Astrocyte (in vitro differentiated cells and primary cell): ENCODE results near the gene ADGRD1. TPM values are rescaled to one million over a fixed set of nuclear protein-coding genes. Genes with fewer than 3 reads are reported as not detected.

Experiments
- DNase-seq: peaks from one replicate; pipeline ENCODE4 v3.0.0-alpha.2; 2010; ENCODE audit warnings: low read depth
- FAIRE-seq: peaks from 2 replicates; lab custom pipeline; 2011; peaks lifted over from hg19 to GRCh38; lab: Jason Lieb, UNC
- H2AFZ ChIP-seq: 2 replicates; pipeline ENCODE4 v1.6.0; 2012; ENCODE audit warnings: low read depth, low read length, inconsistent platforms
- H3K27ac ChIP-seq: 2 replicates; pipeline ENCODE4 v1.5.1; 2011; ENCODE audit warnings: low read depth, low read length, inconsistent platforms
- H3K27me3 ChIP-seq: 2 replicates; pipeline ENCODE4 v1.6.0; 2011; ENCODE audit warnings: low read length, inconsistent platforms; ENCODE audit not compliant: insufficient read depth
- H3K36me3 ChIP-seq: 2 replicates; pipeline ENCODE4 v1.5.1; 2011; ENCODE audit warnings: low read length, inconsistent platforms; ENCODE audit not compliant: insufficient read depth
- H3K4me1 ChIP-seq: 2 replicates; pipeline ENCODE4 v1.5.1; 2011; ENCODE audit warnings: low read length, inconsistent platforms; ENCODE audit not compliant: insufficient read depth
- H3K4me2 ChIP-seq: 2 replicates; pipeline ENCODE4 v1.6.0; 2012; ENCODE audit warnings: low read length, inconsistent platforms
- H3K4me3 ChIP-seq: 2 replicates; pipeline ENCODE4 v1.5.1; 2011; ENCODE audit warnings: low read depth, mild to moderate bottlenecking, low read length, inconsistent platforms; ENCODE audit not compliant: insufficient read depth
- H3K79me2 ChIP-seq: 2 replicates; pipeline ENCODE4 v1.6.0; 2012; ENCODE audit warnings: mild to moderate bottlenecking, low read length, inconsistent platforms; ENCODE audit not compliant: insufficient read depth
- H3K9ac ChIP-seq: 2 replicates; pipeline ENCODE4 v1.6.0; 2012; ENCODE audit warnings: mild to moderate bottlenecking, low read length, inconsistent platforms
- H3K9me3 ChIP-seq: 2 replicates; pipeline ENCODE4 v1.5.1; 2012; ENCODE audit warnings: low read depth, mild to moderate bottlenecking, low read length, inconsistent platforms; ENCODE audit not compliant: insufficient read depth
- H4K20me1 ChIP-seq: 2 replicates; pipeline ENCODE4 v1.6.0; 2012; ENCODE audit warnings: low read length, inconsistent platforms; ENCODE audit not compliant: insufficient read depth
- H3K27ac Mint-ChIP-seq: one replicate; pipeline ENCODE4 v1.8.0; 2021; ENCODE audit warnings: mild to moderate bottlenecking, mixed read lengths; ENCODE audit not compliant: unreplicated experiment
- H3K27me3 Mint-ChIP-seq: one replicate; pipeline ENCODE4 v1.8.0; 2021; ENCODE audit warnings: low read depth, mixed read lengths; ENCODE audit not compliant: unreplicated experiment
- H3K36me3 Mint-ChIP-seq: one replicate; pipeline ENCODE4 v1.8.0; 2021; ENCODE audit warnings: low read depth, mixed read lengths; ENCODE audit not compliant: unreplicated experiment
- H3K4me1 Mint-ChIP-seq: one replicate; pipeline ENCODE4 v1.8.0; 2021; ENCODE audit warnings: low read depth, mixed read lengths; ENCODE audit not compliant: unreplicated experiment
- H3K4me3 Mint-ChIP-seq: one replicate; pipeline ENCODE4 v1.8.0; 2021; ENCODE audit warnings: mild to moderate bottlenecking, moderate library complexity, mixed read lengths; ENCODE audit not compliant: unreplicated experiment
- H3K9me3 Mint-ChIP-seq: one replicate; pipeline ENCODE4 v1.8.0; 2021; ENCODE audit warnings: mild to moderate bottlenecking, mixed read lengths; ENCODE audit not compliant: unreplicated experiment
- CTCF ChIP-seq: IDR thresholded peaks from 2 replicates; pipeline ENCODE4 v1.5.1; 2011; ENCODE audit warnings: low read depth, mild to moderate bottlenecking, inconsistent platforms, low read length, moderate library complexity; ENCODE audit not compliant: insufficient read depth
- EZH2 ChIP-seq: IDR thresholded peaks from 2 replicates; pipeline ENCODE4 v1.6.1; 2012; ENCODE audit warnings: mild to moderate bottlenecking, low read length, inconsistent platforms; ENCODE audit not compliant: insufficient read depth
- total RNA-seq: library from RNA; stranded (reverse); gene quantifications from 2 replicates; pipeline ENCODE4 v1.2.1, GENCODE V29; 2021

Gene ADGRD1
- total RNA-seq, 1 donor from 2014 or later, result 3.0 TPM

- Histone ChIP-seq H3K4me1 (no peaks in the 10 kb centered on the region), H3K9ac (no peak overlapping the region), H4K20me1 (no peaks in the 10 kb centered on the region), H3K27me3 (no peaks in the 10 kb centered on the region), H2AFZ (no peak overlapping the region), H3K36me3 (no peaks in the 10 kb centered on the region), H3K79me2 (no peaks in the 10 kb centered on the region), H3K27ac (no peak overlapping the region), H3K9me3 (peaks cover 4% of the 10 kb centered on the region), H3K4me3 (no peak overlapping the region), H3K4me2 (no peak overlapping the region)
- Mint-ChIP-seq H3K27me3 (peaks cover 34% of the 10 kb centered on the region), H3K4me1 (no peaks in the 10 kb centered on the region), H3K36me3 (no peaks in the 10 kb centered on the region), H3K4me3 (no peak overlapping the region), H3K27ac (no peak overlapping the region), H3K9me3 (no peaks in the 10 kb centered on the region)
- DNase-seq (no peak), FAIRE-seq (no peak)
- TF ChIP-seq EZH2 (no peak), CTCF (no peak)
Measured at GRCh38 chr12:131044760-131045381, 91.2 kb downstream of the ADGRD1 start.

- Mint-ChIP-seq H3K27ac (no peak overlapping the region), H3K9me3 (no peaks in the 10 kb centered on the region), H3K36me3 (no peaks in the 10 kb centered on the region), H3K4me3 (no peak overlapping the region), H3K27me3 (peaks cover 24% of the 10 kb centered on the region), H3K4me1 (no peaks in the 10 kb centered on the region)
- H3K4me1 ChIP-seq, result no peaks in the 10 kb centered on the region
- TF ChIP-seq EZH2 (no peak), CTCF (no peak)
- no peak overlapping the region for H2AFZ ChIP-seq
- H4K20me1 ChIP-seq, result no peaks in the 10 kb centered on the region
- no peak overlapping the region for H3K9ac ChIP-seq
- no peak overlapping the region for H3K4me2 ChIP-seq
- H3K4me3 ChIP-seq, result no peak overlapping the region
- no peak overlapping the region for H3K27ac ChIP-seq
- H3K79me2 ChIP-seq, result no peaks in the 10 kb centered on the region
- DNase-seq (no peak), FAIRE-seq (no peak)
- H3K27me3 ChIP-seq, result no peaks in the 10 kb centered on the region
- H3K9me3 ChIP-seq, result peaks cover 4% of the 10 kb centered on the region
- no peaks in the 10 kb centered on the region for H3K36me3 ChIP-seq
Measured at GRCh38 chr12:131045705-131046460, 92.2 kb downstream of the ADGRD1 start.
